Endodermal cell (in vitro differentiated cells): ENCODE results near the gene VPS4B. TPM values are rescaled to one million over a fixed set of nuclear protein-coding genes. Genes with fewer than 3 reads are reported as not detected.

Experiments
- DNase-seq: peaks from one replicate; pipeline ENCODE4 v3.0.0-alpha.2; 2017
- H3K27ac ChIP-seq: 2 replicates; pipeline ENCODE4 v1.5.1; 2013; ENCODE audit warnings: mild to moderate bottlenecking, low read depth, low read length, moderate library complexity
- H3K27me3 ChIP-seq: 2 replicates; pipeline ENCODE4 v1.6.1; 2013; ENCODE audit warnings: mild to moderate bottlenecking, low read length, moderate library complexity; ENCODE audit not compliant: insufficient read depth, control insufficient read depth, poor library complexity, severe bottlenecking
- H3K36me3 ChIP-seq: 2 replicates; pipeline ENCODE4 v1.7.0; 2013; ENCODE audit warnings: mild to moderate bottlenecking, low read length, moderate library complexity; ENCODE audit not compliant: control insufficient read depth, insufficient read depth
- H3K4me1 ChIP-seq: one replicate; pipeline ENCODE4 v1.7.0; 2013; ENCODE audit warnings: low read length; ENCODE audit not compliant: control insufficient read depth, insufficient read depth
- H3K4me3 ChIP-seq: 2 replicates; pipeline ENCODE4 v1.5.1; 2013; ENCODE audit warnings: mild to moderate bottlenecking, low read length, moderate library complexity
- H3K9ac ChIP-seq: 2 replicates; pipeline ENCODE4 v1.6.1; 2013; ENCODE audit warnings: mild to moderate bottlenecking, low read length, moderate library complexity; ENCODE audit not compliant: poor library complexity, severe bottlenecking; ENCODE audit errors: extremely low read depth
- H3K9me3 ChIP-seq: 2 replicates; pipeline ENCODE4 v1.6.1; 2013; ENCODE audit warnings: mild to moderate bottlenecking, low read length, moderate library complexity; ENCODE audit not compliant: control insufficient read depth
- H3K27ac Mint-ChIP-seq: 2 replicates; pipeline ENCODE4 v1.8.0; 2020; ENCODE audit warnings: mixed read lengths
- H3K27me3 Mint-ChIP-seq: 2 replicates; pipeline ENCODE4 v1.8.0; 2021; ENCODE audit warnings: mild to moderate bottlenecking, mixed read lengths; ENCODE audit not compliant: insufficient read depth
- H3K36me3 Mint-ChIP-seq: 2 replicates; pipeline ENCODE4 v1.8.0; 2020; ENCODE audit warnings: low read depth, mixed read lengths
- H3K4me1 Mint-ChIP-seq: 2 replicates; pipeline ENCODE4 v1.8.0; 2020; ENCODE audit warnings: mixed read lengths
- H3K4me3 Mint-ChIP-seq: 2 replicates; pipeline ENCODE4 v1.8.0; 2020; ENCODE audit warnings: mild to moderate bottlenecking, moderate library complexity, mixed read lengths
- H3K9me3 Mint-ChIP-seq: 2 replicates; pipeline ENCODE4 v1.8.0; 2020; ENCODE audit warnings: mild to moderate bottlenecking, mixed read lengths
- CTCF ChIP-seq: fragments of 200-600 bp; sonication (generic); conservative IDR thresholded peaks from 2 replicates; pipeline ENCODE4 v1.5.0; 2021; ENCODE audit warnings: antibody characterized with exemption, mild to moderate bottlenecking
- WGBS, 2 experiments: methylation state at CpG; one replicate each; pipeline versions ENCODE4 v1.1.5 to v1.1.7; 2013; ENCODE audit warnings: missing lambda C conversion rate in 2 of 2, mixed read lengths in 1 of 2; ENCODE audit not compliant: insufficient coverage in 1 of 2, insufficient read length in 1 of 2; 5-methylcytosine and 5-hydroxymethylcytosine counted together
- total RNA-seq, 2 donors: library from RNA; stranded (reverse); fragmentation: NEBNext Ultra II Directional in 1 of 2; extraction: Animal tissue kit (Norgen Biotek cat#: 25700) in 1 of 2; gene quantifications; 2 replicates in 1 of 2; 3 replicates in 1 of 2; pipeline ENCODE4 v1.2.1, GENCODE V29; 2021

The VPS4B gene
- total RNA-seq, 2 donors from 2014 or later: 44.7 to 46.1 TPM

GRCh38 chr18:63422864-63423304 is 608 bp upstream of the VPS4B start:
- peak overlapping the region; percentile 99 for H3K4me3 Mint-ChIP-seq

GRCh38 chr18:63421514-63421913 is 762 bp downstream of the VPS4B start:
- Mint-ChIP-seq H3K27ac (peak overlapping the region; percentile 99), H3K4me1 (peaks cover 11% of the 10 kb centered on the region), H3K36me3 (peaks cover 13% of the 10 kb centered on the region), H3K27me3 (no peaks in the 10 kb centered on the region), H3K9me3 (no peaks in the 10 kb centered on the region), H3K4me3 (peak overlapping the region; percentile 99)
- H3K4me1 ChIP-seq: no peaks in the 10 kb centered on the region
- no peak for DNase-seq
- no peak for TF ChIP-seq CTCF
- no peak overlapping the region for H3K27ac ChIP-seq
- H3K27me3 ChIP-seq: no peaks in the 10 kb centered on the region
- H3K9ac ChIP-seq: peak overlapping the region; percentile 88
- no peaks in the 10 kb centered on the region for H3K9me3 ChIP-seq
- 22 to 32% methylated on average over 3 to 6 of the region's 6 CpGs for WGBS, 2 experiments
- peak overlapping the region; percentile 87 for H3K4me3 ChIP-seq
- peaks cover 19% of the 10 kb centered on the region for H3K36me3 ChIP-seq

More at GRCh38 chr18:63422864-63423304, 608 bp upstream of the VPS4B start:
- no peaks in the 10 kb centered on the region for H3K27me3 Mint-ChIP-seq
- H3K9me3 Mint-ChIP-seq: no peaks in the 10 kb centered on the region
- Histone ChIP-seq H3K36me3 (peaks cover 15% of the 10 kb centered on the region), H3K27me3 (no peaks in the 10 kb centered on the region), H3K9ac (peak overlapping the region; percentile 88), H3K4me1 (no peaks in the 10 kb centered on the region), H3K9me3 (no peaks in the 10 kb centered on the region), H3K4me3 (peak overlapping the region; percentile 87), H3K27ac (peak overlapping the region; percentile 84)
- peaks cover 13% of the 10 kb centered on the region for H3K36me3 Mint-ChIP-seq
- peak; percentile 40 for TF ChIP-seq CTCF
- peak overlapping the region; percentile 99 for H3K27ac Mint-ChIP-seq
- DNase-seq: no peak
- H3K4me1 Mint-ChIP-seq: peaks cover 13% of the 10 kb centered on the region
- WGBS, 2 experiments: 5 to 25% methylated on average over 4 to 26 of the region's 26 CpGs

DNA sequence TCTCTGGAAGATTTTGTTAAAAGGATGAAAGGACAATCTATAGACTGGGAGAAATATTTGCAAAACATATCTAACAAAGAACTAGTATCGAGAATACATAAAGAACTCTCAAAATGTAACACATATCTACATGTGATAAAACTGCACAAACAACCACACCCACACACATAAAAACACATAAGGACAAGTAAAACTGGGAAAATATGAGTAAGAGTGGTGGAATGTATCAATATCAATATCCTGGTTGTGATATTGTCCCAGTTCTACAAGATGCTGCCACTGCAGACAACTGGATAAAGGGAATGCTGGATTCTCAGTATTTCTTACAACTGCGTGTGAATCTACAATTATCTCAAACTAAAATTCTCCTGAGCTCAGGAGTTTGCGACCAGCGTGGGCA is 9.3 kb downstream of the VPS4B start:
- Mint-ChIP-seq H3K4me1 (no peaks in the 10 kb centered on the region), H3K27me3 (no peaks in the 10 kb centered on the region), H3K27ac (no peak overlapping the region), H3K36me3 (peaks cover 40% of the 10 kb centered on the region), H3K4me3 (no peak overlapping the region), H3K9me3 (no peaks in the 10 kb centered on the region)
- Histone ChIP-seq H3K4me3 (no peak overlapping the region), H3K27me3 (no peaks in the 10 kb centered on the region), H3K36me3 (peaks cover 69% of the 10 kb centered on the region), H3K9me3 (no peaks in the 10 kb centered on the region), H3K9ac (no peak overlapping the region), H3K27ac (no peak overlapping the region), H3K4me1 (no peaks in the 10 kb centered on the region)
- no peak for DNase-seq
- 90 to 94% methylated on average over 2 to 4 of the region's 4 CpGs for WGBS, 2 experiments
- no peak for TF ChIP-seq CTCF
